DND-41 (cell line): ENCODE results near the gene NOS1AP.

Experiments used
- CTCF ChIP-seq: IDR thresholded peaks from 2 replicates; pipeline ENCODE4 v1.5.1; 2012; ENCODE audit warnings: borderline replicate concordance, low read length, moderate library complexity, mild to moderate bottlenecking; ENCODE audit not compliant: poor library complexity, severe bottlenecking; ENCODE audit errors: extremely low read depth
- EZH2 ChIP-seq: IDR thresholded peaks from 3 replicates; pipeline ENCODE4 v1.6.1; 2012; ENCODE audit warnings: borderline replicate concordance, low read depth, mild to moderate bottlenecking, moderate library complexity, low read length, inconsistent platforms; ENCODE audit not compliant: severe bottlenecking

GRCh38 chr1:162252214-162252613, 182.7 kb downstream of the NOS1AP start:
- TF ChIP-seq CTCF = no peak
- TF ChIP-seq EZH2 = no peak
